Measurements from ENCODE around the gene GLTPD2. TPM values are rescaled to one million over a fixed set of nuclear protein-coding genes. Genes with fewer than 3 reads are reported as not detected.

GLTPD2 gene
- total RNA-seq (2021; fragmentation: NEBNext Ultra II Directional; extraction: Animal tissue kit (Norgen Biotek cat#: 25700)): not detected
- long read RNA-seq: 0 reads

DNA sequence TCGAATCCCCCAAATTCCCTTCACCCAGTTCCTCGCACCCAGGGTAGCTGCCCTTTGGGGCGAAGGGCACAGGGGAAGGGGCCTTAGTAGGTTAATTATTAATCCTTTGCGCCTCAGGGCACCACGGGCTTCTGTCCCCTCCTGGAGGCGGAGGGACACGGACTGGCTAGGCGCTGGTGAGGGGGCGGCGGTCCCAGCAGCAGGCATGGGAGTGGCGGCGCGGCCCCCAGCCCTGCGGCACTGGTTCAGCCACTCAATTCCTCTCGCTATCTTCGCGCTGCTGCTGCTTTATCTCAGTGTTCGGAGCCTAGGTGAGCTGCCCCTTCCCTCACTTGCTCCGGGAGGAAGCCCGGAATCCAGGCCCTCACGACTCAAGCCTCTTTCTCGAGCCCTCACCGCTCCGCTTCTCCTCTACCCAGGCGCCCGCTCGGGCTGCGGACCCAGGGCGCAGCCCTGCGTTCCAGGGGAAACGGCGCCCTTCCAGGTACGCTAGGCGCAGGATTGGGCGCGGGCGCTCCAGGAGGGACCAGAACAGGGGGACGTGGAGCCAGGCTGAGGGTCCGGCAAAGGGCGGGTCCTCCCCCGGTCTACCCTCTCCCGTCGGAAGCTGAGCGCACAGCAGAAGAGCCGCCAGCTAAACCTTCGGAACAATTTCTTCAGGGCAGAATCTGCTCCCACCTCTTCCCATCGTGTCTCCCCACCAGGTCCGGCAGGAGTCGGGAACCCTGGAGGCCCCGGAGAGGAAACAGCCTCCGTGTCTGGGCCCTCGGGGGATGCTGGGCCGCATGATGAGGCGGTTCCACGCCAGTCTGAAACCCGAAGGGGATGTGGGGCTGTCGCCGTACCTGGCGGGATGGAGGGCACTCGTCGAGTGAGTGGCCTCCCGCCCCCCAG is at the start of gene GLTPD2:
GLTPD2 (plus strand) TSS at position 158 of the 894 bp plus-strand sequence; CDS start at position 206, 48 bp downstream.
- Mint-ChIP-seq H3K4me3 (peak within 1 kb of the TSS; percentile 82), H3K27me3 (ENCODE audit: insufficient read depth) (peaks cover 15% of the 10 kb centered on the region), H3K27ac (peak within 1 kb of the TSS; percentile 52), H3K9me3 (no peaks in the 10 kb centered on the region), H3K4me1 (ENCODE audit: low read depth) (peaks cover 32% of the 10 kb centered on the region), H3K36me3 (ENCODE audit: low read depth) (no peaks in the 10 kb centered on the region)
- no peak for TF ChIP-seq CTCF (IDR thresholded peaks at IDR 0.05)
- no peak for DNase-seq

DNA sequence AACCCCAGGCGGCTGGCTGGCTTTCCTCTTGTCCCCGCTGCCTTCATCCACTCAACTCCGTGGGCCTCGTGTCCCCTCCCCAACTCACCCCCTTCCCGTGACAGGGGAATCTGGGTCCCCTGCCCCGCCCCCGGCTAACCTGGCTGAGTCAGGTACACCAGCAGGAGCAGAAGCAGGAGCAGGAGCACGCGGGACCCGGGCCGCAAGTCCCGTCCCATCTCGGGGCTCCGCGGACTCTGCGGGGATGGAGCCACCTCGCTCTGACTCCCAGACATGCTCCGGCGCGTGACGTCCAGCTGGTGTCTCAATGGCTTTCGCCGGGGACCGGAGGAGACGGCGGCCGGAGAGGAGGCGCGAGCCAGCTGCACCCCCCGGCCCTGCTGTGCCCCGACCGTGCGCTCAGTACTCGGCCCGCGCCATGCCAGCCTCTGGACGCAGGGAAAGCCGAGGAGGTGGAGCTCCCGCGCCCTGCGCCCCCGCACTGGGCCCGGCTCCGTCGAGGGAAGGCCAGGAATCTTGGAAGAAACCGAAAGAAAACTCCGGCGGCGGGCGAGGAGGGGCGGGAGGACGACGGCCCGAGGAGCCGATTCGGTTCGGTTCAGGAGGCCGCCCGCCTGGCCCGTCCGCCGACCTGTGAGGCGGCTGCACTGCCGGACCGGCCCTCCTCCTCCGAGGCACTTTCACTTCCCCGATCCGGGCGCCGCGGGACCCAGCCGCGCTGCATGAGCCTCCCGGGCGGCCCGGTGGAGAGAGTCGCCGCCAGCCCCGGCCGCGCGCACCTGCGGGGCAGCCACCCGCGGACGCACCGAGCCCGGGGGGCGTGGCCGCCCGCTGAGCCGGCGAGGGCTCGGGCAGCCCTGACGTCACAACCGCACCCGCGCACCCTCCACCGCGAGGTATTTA is 49.4 kb upstream of the GLTPD2 start, which contains the start of the genes CXCL16 and ZMYND15:
CXCL16 (minus strand) TSS at position 807 of the 903 bp plus-strand sequence; CDS start at position 218, 589 bp downstream.
ZMYND15 (plus strand) TSS at position 712 of the 903 bp plus-strand sequence. CDS start 716 bp downstream, outside the sequence.
- H3K4me3 Mint-ChIP-seq: peak within 1 kb of the TSS; percentile 74
- peaks cover 47% of the 10 kb centered on the region for H3K27me3 Mint-ChIP-seq (ENCODE audit: insufficient read depth)
- no peaks in the 10 kb centered on the region for H3K9me3 Mint-ChIP-seq
- peaks cover 15% of the 10 kb centered on the region for H3K4me1 Mint-ChIP-seq (ENCODE audit: low read depth)
- DNase-seq: no peak
- TF ChIP-seq CTCF (IDR thresholded peaks at IDR 0.05): no peak
- H3K36me3 Mint-ChIP-seq (ENCODE audit: low read depth): no peaks in the 10 kb centered on the region
- H3K27ac Mint-ChIP-seq: no peak within 1 kb of the TSS

DNA sequence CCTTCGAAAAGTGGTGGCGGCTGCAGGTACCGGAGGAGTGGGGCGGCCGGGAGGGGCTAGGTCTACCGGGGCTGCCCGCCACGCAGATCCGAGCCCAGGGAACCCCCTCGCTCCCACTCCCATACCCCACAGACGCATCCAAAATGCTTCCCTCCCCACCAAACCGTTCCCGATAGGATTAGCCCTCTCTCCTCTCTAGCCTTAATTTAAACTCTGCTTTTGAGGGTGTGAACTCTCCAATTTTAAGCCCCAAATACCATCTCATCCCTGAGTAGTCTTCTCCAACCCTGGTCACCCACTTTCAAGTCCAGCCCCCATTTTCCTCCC is 48.8 kb upstream of the GLTPD2 start:
- TF ChIP-seq CTCF (IDR thresholded peaks at IDR 0.05): no peak
- Mint-ChIP-seq H3K27ac (no peak overlapping the region), H3K9me3 (no peaks in the 10 kb centered on the region), H3K36me3 (ENCODE audit: low read depth) (no peaks in the 10 kb centered on the region), H3K4me3 (peak overlapping the region; percentile 74), H3K4me1 (ENCODE audit: low read depth) (peaks cover 15% of the 10 kb centered on the region), H3K27me3 (ENCODE audit: insufficient read depth) (peaks cover 49% of the 10 kb centered on the region)
- DNase-seq: no peak

GRCh38 chr17:4740584-4740983 is 48.2 kb upstream of the GLTPD2 start:
- Mint-ChIP-seq H3K4me3 (peak overlapping the region; percentile 74; the same call in 1 of the 2 replicates), H3K27me3 (ENCODE audit: insufficient read depth) (peaks cover 51% of the 10 kb centered on the region), H3K27ac (no peak overlapping the region), H3K36me3 (ENCODE audit: low read depth) (no peaks in the 10 kb centered on the region), H3K4me1 (ENCODE audit: low read depth) (peaks cover 15% of the 10 kb centered on the region), H3K9me3 (no peaks in the 10 kb centered on the region)
- DNase-seq: no peak
- TF ChIP-seq CTCF (IDR thresholded peaks at IDR 0.05): no peak

- H3K4me1 Mint-ChIP-seq (ENCODE audit: low read depth): peaks cover 8% of the 10 kb centered on the region
- H3K27me3 Mint-ChIP-seq (ENCODE audit: insufficient read depth): peaks cover 56% of the 10 kb centered on the region
- H3K36me3 Mint-ChIP-seq (ENCODE audit: low read depth): no peaks in the 10 kb centered on the region
- no peaks in the 10 kb centered on the region for H3K9me3 Mint-ChIP-seq
- no peak for DNase-seq
- TF ChIP-seq CTCF (IDR thresholded peaks at IDR 0.05): no peak
- no peak overlapping the region for H3K27ac Mint-ChIP-seq
- no peak overlapping the region for H3K4me3 Mint-ChIP-seq
Measured at GRCh38 chr17:4741544-4741943, 47.2 kb upstream of the GLTPD2 start.

Measured in HFFc6 (cell line).